HG02938 (cell line): Measurements from ENCODE around the gene RDM1.

Source experiments
- ATAC-seq: cut with Tn5 transposase; IDR thresholded peaks from one replicate; pipeline ENCODE4 v1.9.1; 2021; ENCODE audit warnings: mild to moderate bottlenecking, moderate library complexity; ENCODE audit not compliant: unreplicated experiment

The RDM1 gene

DNA sequence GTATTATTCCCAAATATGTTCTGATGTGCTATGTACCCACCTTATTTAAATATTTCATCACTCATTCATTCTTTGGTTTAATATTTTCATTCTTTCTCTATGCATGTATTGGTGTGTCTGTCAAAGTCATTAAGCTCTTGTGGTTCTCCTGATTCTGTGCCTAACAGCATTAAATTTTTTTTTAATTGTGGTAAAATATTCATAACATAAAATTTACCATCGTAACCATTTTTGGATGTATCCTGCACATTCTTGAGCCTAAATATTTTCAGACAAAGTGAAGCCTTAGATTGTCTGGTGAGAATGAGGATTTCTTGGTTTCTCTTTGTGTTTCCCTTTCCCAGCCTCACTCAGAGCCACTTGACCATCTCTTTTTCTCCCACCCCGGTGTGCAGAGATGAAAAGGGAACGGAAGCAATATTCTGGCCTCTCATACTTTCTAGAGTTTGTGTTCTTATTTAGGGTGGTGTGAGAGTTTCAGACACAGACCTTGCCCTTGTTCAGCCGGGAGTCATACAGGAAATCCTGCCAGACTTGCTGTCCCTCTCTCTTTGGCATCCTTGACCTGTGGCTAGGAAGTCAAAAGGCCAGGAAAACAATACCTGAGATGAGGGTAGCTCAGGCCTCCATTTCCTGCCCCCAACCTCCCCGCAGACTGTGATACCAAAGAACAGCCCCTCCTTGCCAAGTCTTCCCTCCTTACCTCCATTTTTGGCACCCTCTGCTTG lies 55.3 kb downstream of the RDM1 start:
- ATAC-seq: no peak

DNA sequence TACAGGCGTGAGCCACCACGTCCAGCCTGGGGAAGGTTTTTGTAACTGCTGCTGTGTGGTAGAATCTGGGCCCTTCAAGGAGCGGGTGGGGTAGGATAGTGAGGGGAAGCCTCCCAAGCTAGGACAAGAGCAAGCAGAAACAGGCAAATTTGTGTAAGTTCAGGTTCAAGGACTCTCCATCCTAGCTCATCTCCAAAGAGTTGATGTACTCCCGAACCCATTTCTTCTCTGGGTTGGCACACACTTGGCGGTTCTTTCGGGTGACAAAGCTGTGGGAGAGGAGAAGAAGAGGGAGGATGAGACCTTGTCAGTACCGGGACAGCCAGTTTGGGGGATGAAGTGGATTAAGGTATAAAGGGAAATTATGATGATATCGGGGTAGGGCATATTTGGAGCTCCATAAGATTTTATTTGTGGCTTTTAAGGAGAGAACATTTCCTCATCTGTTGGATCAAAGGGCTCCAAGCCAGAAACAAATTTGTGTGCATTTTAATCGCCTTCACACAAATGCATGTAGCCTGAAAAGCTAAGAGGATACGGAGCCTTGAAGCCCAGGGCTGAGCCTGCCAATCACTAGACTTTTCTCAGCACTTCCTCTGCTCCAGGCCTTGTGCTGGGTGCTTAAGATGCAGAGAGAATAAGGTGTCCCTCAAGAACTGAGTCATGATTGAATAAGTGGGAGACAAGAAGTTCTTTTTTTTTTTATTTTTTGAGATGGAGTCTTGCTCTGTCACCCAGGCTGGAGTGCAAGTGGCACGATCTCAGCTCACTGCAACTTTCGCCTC lies 58.2 kb downstream of the RDM1 start:
- ATAC-seq: no peak

GRCh38 chr17:35870906-35871819 lies 59.4 kb downstream of the RDM1 start:
- no peak for ATAC-seq

GRCh38 chr17:35868737-35869136 lies 61.8 kb downstream of the RDM1 start, which contains the start of gene HEATR9:
HEATR9 (minus strand) TSS chr17:35868891; CDS start chr17:35868742, 149 bp downstream.
- no peak for ATAC-seq
